ENCODE data around the gene GPRC5B.

The GPRC5B gene

GRCh38 chr16:19844945-19845641 lies 39.6 kb downstream of the GPRC5B start:
- no peaks in the 10 kb centered on the region for H3K27me3 ChIP-seq (ENCODE audit: control insufficient read depth in 1 of 2, insufficient read depth in 1 of 2, low read length in 2 of 2)
- WGBS, result 45% methylated on average over 9 of the region's 11 CpGs
- no peaks in the 10 kb centered on the region for H3K9me3 ChIP-seq (ENCODE audit: control insufficient read depth, low read length)
- H2BK12ac ChIP-seq (ENCODE audit: low read length in 2 of 2), result peak overlapping the region; percentile 84 to 90
- no peak overlapping the region for H2BK15ac ChIP-seq (ENCODE audit: low read depth, poor library complexity, severe bottlenecking)
- no peak overlapping the region for H3K23ac ChIP-seq (ENCODE audit: low read length in 2 of 2)
- H4K8ac ChIP-seq (ENCODE audit: low read length), result peak overlapping the region; percentile 82
- H3K9ac ChIP-seq (ENCODE audit: low read length), result peak overlapping the region; percentile 90
- peak overlapping the region; percentile 99 for H2AK5ac ChIP-seq (ENCODE audit: low read length, severe bottlenecking)
- no peak overlapping the region for H2BK5ac ChIP-seq (ENCODE audit: low read depth, low read length, poor library complexity, severe bottlenecking)
- H2AFZ ChIP-seq (ENCODE audit: low read depth, low read length), result no peak overlapping the region
- peak; percentile 95 for DNase-seq
- H4K91ac ChIP-seq (ENCODE audit: low read length), result peak overlapping the region; percentile 93
- H3K18ac ChIP-seq (ENCODE audit: low read depth in 1 of 2, low read length in 2 of 2), result peak overlapping the region; percentile 74 to 93
- H2BK120ac ChIP-seq (ENCODE audit: low read depth, low read length), result peak overlapping the region; percentile 66
- no peaks in the 10 kb centered on the region for H3K79me1 ChIP-seq (replicated peaks; ENCODE audit: low read length, poor library complexity, severe bottlenecking)
- H3K4me1 ChIP-seq (ENCODE audit: control insufficient read depth, insufficient read depth, low read depth, low read length), result peaks cover 2% of the 10 kb centered on the region
- H3K4ac ChIP-seq (ENCODE audit: low read depth in 1 of 2, low read length in 2 of 2), result peak overlapping the region; percentile 56 to 83
- H3K14ac ChIP-seq (ENCODE audit: low read length in 2 of 2), result no peak overlapping the region
- H3K36me3 ChIP-seq (ENCODE audit: control insufficient read depth in 1 of 2, insufficient read depth in 2 of 2, low read depth in 1 of 2, low read length in 2 of 2), result no peaks in the 10 kb centered on the region
- peak overlapping the region; percentile 88 for H3K27ac ChIP-seq (ENCODE audit: low read length, poor library complexity, severe bottlenecking)
- no peak overlapping the region for H3K4me2 ChIP-seq (ENCODE audit: low read length, poor library complexity, severe bottlenecking)
- no peak overlapping the region for H3K4me3 ChIP-seq (ENCODE audit: insufficient read depth in 1 of 2, low read depth in 1 of 2, low read length in 2 of 2)

GRCh38 chr16:19843371-19843770 lies 41.3 kb downstream of the GPRC5B start:
- H2AK5ac ChIP-seq (ENCODE audit: low read length, severe bottlenecking), result peak overlapping the region; percentile 41
- no peak overlapping the region for H2BK120ac ChIP-seq (ENCODE audit: low read depth, low read length)
- H2BK12ac ChIP-seq (ENCODE audit: low read length in 2 of 2), result peak overlapping the region in 1 of 2 experiments; percentile 41
- no peak overlapping the region for H3K14ac ChIP-seq (ENCODE audit: low read length in 2 of 2)
- H4K8ac ChIP-seq (ENCODE audit: low read length), result no peak overlapping the region
- H3K9me3 ChIP-seq (ENCODE audit: control insufficient read depth, low read length), result no peaks in the 10 kb centered on the region
- H2AFZ ChIP-seq (ENCODE audit: low read depth, low read length), result no peak overlapping the region
- H4K91ac ChIP-seq (ENCODE audit: low read length), result no peak overlapping the region
- H3K9ac ChIP-seq (ENCODE audit: low read length), result no peak overlapping the region
- H3K4me1 ChIP-seq (ENCODE audit: control insufficient read depth, insufficient read depth, low read depth, low read length), result peaks cover 2% of the 10 kb centered on the region
- no peaks in the 10 kb centered on the region for H3K27me3 ChIP-seq (ENCODE audit: control insufficient read depth in 1 of 2, insufficient read depth in 1 of 2, low read length in 2 of 2)
- no peak overlapping the region for H3K27ac ChIP-seq (ENCODE audit: low read length, poor library complexity, severe bottlenecking)
- no peaks in the 10 kb centered on the region for H3K79me1 ChIP-seq (replicated peaks; ENCODE audit: low read length, poor library complexity, severe bottlenecking)
- no peak overlapping the region for H2BK15ac ChIP-seq (ENCODE audit: low read depth, poor library complexity, severe bottlenecking)
- 27% methylated on average over 1 of the region's 1 CpG for WGBS
- no peak overlapping the region for H3K23ac ChIP-seq (ENCODE audit: low read length in 2 of 2)
- no peak overlapping the region for H2BK5ac ChIP-seq (ENCODE audit: low read depth, low read length, poor library complexity, severe bottlenecking)
- no peak overlapping the region for H3K4me3 ChIP-seq (ENCODE audit: insufficient read depth in 1 of 2, low read depth in 1 of 2, low read length in 2 of 2)
- H3K36me3 ChIP-seq (ENCODE audit: control insufficient read depth in 1 of 2, insufficient read depth in 2 of 2, low read depth in 1 of 2, low read length in 2 of 2), result no peaks in the 10 kb centered on the region
- no peak overlapping the region for H3K4me2 ChIP-seq (ENCODE audit: low read length, poor library complexity, severe bottlenecking)
- DNase-seq, result peak; percentile 73
- H3K18ac ChIP-seq (ENCODE audit: low read depth in 1 of 2, low read length in 2 of 2), result no peak overlapping the region
- H3K4ac ChIP-seq (ENCODE audit: low read depth in 1 of 2, low read length in 2 of 2), result no peak overlapping the region

GRCh38 chr16:19842426-19843157 lies 42.1 kb downstream of the GPRC5B start:
- 67% methylated on average over 3 of the region's 6 CpGs for WGBS
- H4K8ac ChIP-seq (ENCODE audit: low read length), result no peak overlapping the region
- no peak overlapping the region for H3K4me3 ChIP-seq (ENCODE audit: insufficient read depth in 1 of 2, low read depth in 1 of 2, low read length in 2 of 2)
- DNase-seq, result no peak
- no peak overlapping the region for H2BK5ac ChIP-seq (ENCODE audit: low read depth, low read length, poor library complexity, severe bottlenecking)
- no peaks in the 10 kb centered on the region for H3K9me3 ChIP-seq (ENCODE audit: control insufficient read depth, low read length)
- H2BK12ac ChIP-seq (ENCODE audit: low read length in 2 of 2), result no peak overlapping the region
- no peak overlapping the region for H4K91ac ChIP-seq (ENCODE audit: low read length)
- no peak overlapping the region for H2BK120ac ChIP-seq (ENCODE audit: low read depth, low read length)
- H3K4ac ChIP-seq (ENCODE audit: low read depth in 1 of 2, low read length in 2 of 2), result no peak overlapping the region
- no peaks in the 10 kb centered on the region for H3K36me3 ChIP-seq (ENCODE audit: control insufficient read depth in 1 of 2, insufficient read depth in 2 of 2, low read depth in 1 of 2, low read length in 2 of 2)
- H3K27ac ChIP-seq (ENCODE audit: low read length, poor library complexity, severe bottlenecking), result no peak overlapping the region
- H2BK15ac ChIP-seq (ENCODE audit: low read depth, poor library complexity, severe bottlenecking), result no peak overlapping the region
- no peaks in the 10 kb centered on the region for H3K27me3 ChIP-seq (ENCODE audit: control insufficient read depth in 1 of 2, insufficient read depth in 1 of 2, low read length in 2 of 2)
- H3K4me2 ChIP-seq (ENCODE audit: low read length, poor library complexity, severe bottlenecking), result no peak overlapping the region
- no peak overlapping the region for H2AK5ac ChIP-seq (ENCODE audit: low read length, severe bottlenecking)
- no peak overlapping the region for H3K14ac ChIP-seq (ENCODE audit: low read length in 2 of 2)
- H2AFZ ChIP-seq (ENCODE audit: low read depth, low read length), result no peak overlapping the region
- H3K79me1 ChIP-seq (replicated peaks; ENCODE audit: low read length, poor library complexity, severe bottlenecking), result no peaks in the 10 kb centered on the region
- no peak overlapping the region for H3K23ac ChIP-seq (ENCODE audit: low read length in 2 of 2)
- H3K9ac ChIP-seq (ENCODE audit: low read length), result no peak overlapping the region
- no peak overlapping the region for H3K18ac ChIP-seq (ENCODE audit: low read depth in 1 of 2, low read length in 2 of 2)
- peaks cover 2% of the 10 kb centered on the region for H3K4me1 ChIP-seq (ENCODE audit: control insufficient read depth, insufficient read depth, low read depth, low read length)

GRCh38 chr16:19841184-19841583 lies 43.5 kb downstream of the GPRC5B start:
- Histone ChIP-seq H3K9me3 (ENCODE audit: control insufficient read depth, low read length) (no peaks in the 10 kb centered on the region), H2BK15ac (ENCODE audit: low read depth, poor library complexity, severe bottlenecking) (no peak overlapping the region), H4K8ac (ENCODE audit: low read length) (no peak overlapping the region), H3K36me3 (ENCODE audit: control insufficient read depth in 1 of 2, insufficient read depth in 2 of 2, low read depth in 1 of 2, low read length in 2 of 2) (no peaks in the 10 kb centered on the region), H3K4me1 (ENCODE audit: control insufficient read depth, insufficient read depth, low read depth, low read length) (peaks cover 2% of the 10 kb centered on the region), H3K4me2 (ENCODE audit: low read length, poor library complexity, severe bottlenecking) (no peak overlapping the region), H2AK5ac (ENCODE audit: low read length, severe bottlenecking) (no peak overlapping the region), H3K79me1 (replicated peaks; ENCODE audit: low read length, poor library complexity, severe bottlenecking) (no peaks in the 10 kb centered on the region), H3K23ac (ENCODE audit: low read length in 2 of 2) (no peak overlapping the region), H3K27me3 (ENCODE audit: control insufficient read depth in 1 of 2, insufficient read depth in 1 of 2, low read length in 2 of 2) (no peaks in the 10 kb centered on the region), H3K4ac (ENCODE audit: low read depth in 1 of 2, low read length in 2 of 2) (peak overlapping the region in 1 of 2 experiments; percentile 53), H2BK12ac (ENCODE audit: low read length in 2 of 2) (no peak overlapping the region), H3K18ac (ENCODE audit: low read depth in 1 of 2, low read length in 2 of 2) (no peak overlapping the region), H2BK120ac (ENCODE audit: low read depth, low read length) (no peak overlapping the region), H3K27ac (ENCODE audit: low read length, poor library complexity, severe bottlenecking) (no peak overlapping the region), H3K14ac (ENCODE audit: low read length in 2 of 2) (no peak overlapping the region), H3K9ac (ENCODE audit: low read length) (no peak overlapping the region), H2AFZ (ENCODE audit: low read depth, low read length) (no peak overlapping the region), H2BK5ac (ENCODE audit: low read depth, low read length, poor library complexity, severe bottlenecking) (no peak overlapping the region), H3K4me3 (ENCODE audit: insufficient read depth in 1 of 2, low read depth in 1 of 2, low read length in 2 of 2) (no peak overlapping the region), H4K91ac (ENCODE audit: low read length) (no peak overlapping the region)
- no peak for DNase-seq
- 90% methylated on average over 3 of the region's 3 CpGs for WGBS
